ENCODE measurements around the gene METTL22. TPM values are rescaled to one million over a fixed set of nuclear protein-coding genes. Genes with fewer than 3 reads are reported as not detected.

METTL22 gene
- total RNA-seq, 1 experiment from 2014 or later: 10.1 TPM

- DNase-seq (ENCODE audit: low read depth): no peak
Observed at GRCh38 chr16:8594149-8594666, 27.3 kb upstream of the METTL22 start.

GRCh38 chr16:8595783-8596182 is 25.7 kb upstream of the METTL22 start:
- no peak for DNase-seq (ENCODE audit: low read depth)

GRCh38 chr16:8596581-8596980 is 24.9 kb upstream of the METTL22 start:
- DNase-seq (ENCODE audit: low read depth): no peak

- DNase-seq (ENCODE audit: low read depth): no peak
Observed at GRCh38 chr16:8600144-8600775, 21.2 kb upstream of the METTL22 start.

GRCh38 chr16:8605554-8605953 is 15.9 kb upstream of the METTL22 start:
- no peak for DNase-seq (ENCODE audit: low read depth)

GRCh38 chr16:8607214-8607613 is 14.3 kb upstream of the METTL22 start:
- no peak for DNase-seq (ENCODE audit: low read depth)

GRCh38 chr16:8611122-8611521 is 10.4 kb upstream of the METTL22 start:
- DNase-seq (ENCODE audit: low read depth): no peak

GRCh38 chr16:8611886-8612600 is 9.5 kb upstream of the METTL22 start:
- peak; percentile 23 for DNase-seq (ENCODE audit: low read depth)

GRCh38 chr16:8614435-8615029 is 7.0 kb upstream of the METTL22 start:
- DNase-seq (ENCODE audit: low read depth): no peak

- DNase-seq (ENCODE audit: low read depth): no peak
Observed at GRCh38 chr16:8619671-8620370, 1.7 kb upstream of the METTL22 start.

GRCh38 chr16:8620535-8620934 is 963 bp upstream of the METTL22 start:
- DNase-seq (ENCODE audit: low read depth): no peak

- DNase-seq (ENCODE audit: low read depth): no peak
Observed at GRCh38 chr16:8621222-8621571, 301 bp upstream of the METTL22 start.

GRCh38 chr16:8622315-8622656 is 788 bp downstream of the METTL22 start:
- DNase-seq (ENCODE audit: low read depth): no peak

- peak; percentile 20 for DNase-seq (ENCODE audit: low read depth)
Observed at GRCh38 chr16:8623634-8624033, 2.1 kb downstream of the METTL22 start.

GRCh38 chr16:8625491-8626087 is 4.1 kb downstream of the METTL22 start:
- DNase-seq (ENCODE audit: low read depth): no peak

GRCh38 chr16:8626946-8627345 is 5.4 kb downstream of the METTL22 start:
- no peak for DNase-seq (ENCODE audit: low read depth)

GRCh38 chr16:8627456-8627855 is 6.0 kb downstream of the METTL22 start:
- no peak for DNase-seq (ENCODE audit: low read depth)

GRCh38 chr16:8628981-8629725 is 7.7 kb downstream of the METTL22 start:
- no peak for DNase-seq (ENCODE audit: low read depth)

GRCh38 chr16:8630255-8630953 is 8.9 kb downstream of the METTL22 start:
- no peak for DNase-seq (ENCODE audit: low read depth)

- no peak for DNase-seq (ENCODE audit: low read depth)
Observed at GRCh38 chr16:8631373-8631772, 9.9 kb downstream of the METTL22 start.
